ENCODE results near the gene ZDHHC14. TPM values are rescaled to one million over a fixed set of nuclear protein-coding genes. Genes with fewer than 3 reads are reported as not detected.

Gene ZDHHC14
- total and polyA plus RNA-seq, 2 of the 8 experiments (the other 6 are each of a cell fraction or from before 2014, with no cell fraction given), result 2.9 to 5.3 TPM

- TF ChIP-seq SP2 (IDR thresholded peaks at IDR 0.05; ENCODE audit: low read length) (no peak), ZNF274 (IDR thresholded peaks at IDR 0.05; ENCODE audit: borderline replicate concordance, extremely low read depth, low read length) (no peak), SP4 (IDR thresholded peaks at IDR 0.05; ENCODE audit: low read length) (no peak), TCF12 (IDR thresholded peaks at IDR 0.05; ENCODE audit: low read depth, low read length) (no peak), FOSL1 (IDR thresholded peaks at IDR 0.05; ENCODE audit: insufficient read depth, low read depth, low read length) (no peak)
Measured at GRCh38 chr6:157382821-157383220, 1.8 kb downstream of the ZDHHC14 start (continued).
